Mesenchymal stem cell (in vitro differentiated cells and primary cell): Measurements from ENCODE around the gene ZNF362.
"Not testable (repeated sequence)": the region's sequence is repeated elsewhere in the genome, so short reads cannot be mapped to it uniquely, and the experiment has no call there.

Experiments
- DNase-seq: peaks from one replicate; pipeline ENCODE4 v3.0.0-alpha.2; 2013
- H2AFZ ChIP-seq: one replicate; pipeline ENCODE4 v1.6.1; 2013; ENCODE audit warnings: low read depth, mild to moderate bottlenecking, control low read depth, inconsistent platforms, low read length, moderate library complexity
- H2AK5ac ChIP-seq: 2 replicates; pipeline ENCODE4 v1.6.1; 2013; ENCODE audit warnings: low read length, moderate library complexity, mild to moderate bottlenecking, inconsistent platforms; ENCODE audit not compliant: severe bottlenecking
- H2BK120ac ChIP-seq: one replicate; pipeline ENCODE4 v1.6.1; 2013; ENCODE audit warnings: low read depth, mild to moderate bottlenecking, inconsistent platforms, low read length, moderate library complexity
- H2BK12ac ChIP-seq, 2 experiments: one replicate each; pipeline ENCODE4 v1.6.1; 2013; ENCODE audit warnings: inconsistent platforms in 2 of 2, low read length in 2 of 2, mild to moderate bottlenecking in 2 of 2, moderate library complexity in 2 of 2, control low read depth in 1 of 2
- H2BK15ac ChIP-seq: one replicate; pipeline ENCODE4 v1.6.1; 2013; ENCODE audit warnings: mild to moderate bottlenecking, low read depth, inconsistent platforms; ENCODE audit not compliant: poor library complexity, severe bottlenecking
- H2BK5ac ChIP-seq: 2 replicates; pipeline ENCODE4 v1.6.1; 2013; ENCODE audit warnings: low read depth, mild to moderate bottlenecking, low read length, control low read depth, inconsistent platforms; ENCODE audit not compliant: poor library complexity, severe bottlenecking
- H3K14ac ChIP-seq, 2 experiments: one replicate each; pipeline ENCODE4 v1.6.1; 2013; ENCODE audit warnings: inconsistent platforms in 2 of 2, low read length in 2 of 2, control low read depth in 1 of 2, mild to moderate bottlenecking in 1 of 2, moderate library complexity in 1 of 2
- H3K18ac ChIP-seq, 2 experiments: one replicate each; pipeline ENCODE4 v1.6.1; 2013; ENCODE audit warnings: inconsistent platforms in 2 of 2, low read length in 2 of 2, control low read depth in 1 of 2, low read depth in 1 of 2, mild to moderate bottlenecking in 1 of 2
- H3K23ac ChIP-seq, 2 experiments: one replicate each; pipeline ENCODE4 v1.6.1; 2013; ENCODE audit warnings: inconsistent platforms in 2 of 2, low read length in 2 of 2, mild to moderate bottlenecking in 2 of 2, moderate library complexity in 2 of 2, control low read depth in 1 of 2
- H3K27ac ChIP-seq: 2 replicates; pipeline ENCODE4 v1.5.1; 2013; ENCODE audit warnings: mild to moderate bottlenecking, moderate library complexity, low read length, control low read depth, inconsistent platforms; ENCODE audit not compliant: poor library complexity, severe bottlenecking
- H3K27me3 ChIP-seq, 2 experiments: 2 replicates each; pipeline versions ENCODE4 v1.6.1 to v1.7.0; 2013; ENCODE audit warnings: low read length in 2 of 2, mild to moderate bottlenecking in 2 of 2, moderate library complexity in 2 of 2, control low read depth in 1 of 2, inconsistent platforms in 1 of 2; ENCODE audit not compliant: control insufficient read depth in 1 of 2, insufficient read depth in 1 of 2
- H3K36me3 ChIP-seq, 2 experiments: 2 replicates each; pipeline versions ENCODE4 v1.6.1 to v1.7.0; 2013; ENCODE audit warnings: low read length in 2 of 2, control low read depth in 1 of 2, inconsistent platforms in 1 of 2, low read depth in 1 of 2, mild to moderate bottlenecking in 1 of 2; ENCODE audit not compliant: insufficient read depth in 2 of 2, control insufficient read depth in 1 of 2
- H3K4ac ChIP-seq, 2 experiments: one replicate each; pipeline ENCODE4 v1.6.1; 2013; ENCODE audit warnings: inconsistent platforms in 2 of 2, low read length in 2 of 2, mild to moderate bottlenecking in 2 of 2, moderate library complexity in 2 of 2, control low read depth in 1 of 2, low read depth in 1 of 2
- H3K4me1 ChIP-seq: 2 replicates; pipeline ENCODE4 v1.6.1; 2013; ENCODE audit warnings: low read depth, low read length, control low read depth; ENCODE audit not compliant: control insufficient read depth, insufficient read depth
- H3K4me2 ChIP-seq: 2 replicates; pipeline ENCODE4 v1.6.1; 2013; ENCODE audit warnings: low read length, mild to moderate bottlenecking, inconsistent platforms; ENCODE audit not compliant: poor library complexity, severe bottlenecking
- H3K4me3 ChIP-seq, 2 experiments: 2 replicates each; pipeline versions ENCODE4 v1.5.1 to v1.7.0; 2013; ENCODE audit warnings: low read length in 2 of 2, mild to moderate bottlenecking in 2 of 2, control low read depth in 1 of 2, low read depth in 1 of 2; ENCODE audit not compliant: insufficient read depth in 1 of 2
- H3K79me1 ChIP-seq: replicated peaks from 2 replicates; pipeline ENCODE4 v1.6.1; 2013; ENCODE audit warnings: mild to moderate bottlenecking, control low read depth, low read length, inconsistent platforms; ENCODE audit not compliant: poor library complexity, severe bottlenecking
- H3K9ac ChIP-seq: 2 replicates; pipeline ENCODE4 v1.7.0; 2013; ENCODE audit warnings: mild to moderate bottlenecking, low read length, moderate library complexity
- H3K9me3 ChIP-seq: 2 replicates; pipeline ENCODE4 v1.7.0; 2013; ENCODE audit warnings: mild to moderate bottlenecking, low read length; ENCODE audit not compliant: control insufficient read depth
- H4K8ac ChIP-seq: one replicate; pipeline ENCODE4 v1.6.1; 2013; ENCODE audit warnings: inconsistent platforms, mild to moderate bottlenecking, low read length, moderate library complexity
- H4K91ac ChIP-seq: one replicate; pipeline ENCODE4 v1.6.1; 2013; ENCODE audit warnings: mild to moderate bottlenecking, low read length, inconsistent platforms
- WGBS: methylation state at CpG from one replicate; pipeline ENCODE4 v1.1.7; 2013; ENCODE audit warnings: mixed read lengths; 5-methylcytosine and 5-hydroxymethylcytosine counted together

The ZNF362 gene

DNA sequence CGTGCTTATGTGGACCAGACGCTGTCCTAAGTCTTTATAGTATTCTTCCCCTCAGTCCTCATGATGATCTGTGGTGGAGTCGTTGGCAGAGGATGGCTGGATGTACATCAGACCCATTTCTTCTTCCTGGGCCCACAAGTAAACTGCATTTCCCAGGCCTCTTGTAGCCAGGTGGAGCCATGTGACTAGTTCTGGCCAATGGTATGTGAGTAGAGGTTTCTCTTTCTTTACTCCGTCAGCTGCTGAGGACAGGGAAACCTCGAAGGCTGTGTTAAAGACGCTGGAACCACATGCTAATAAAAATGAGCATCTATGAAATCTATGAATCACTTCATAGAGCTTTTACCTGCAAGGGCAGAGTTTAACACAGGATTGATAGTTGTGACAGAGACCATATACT lies 18.7 kb upstream of the ZNF362 start:
- no peak overlapping the region for H2BK120ac ChIP-seq
- no peak overlapping the region for H2AK5ac ChIP-seq
- H3K18ac ChIP-seq, result no peak overlapping the region
- H2BK5ac ChIP-seq, result no peak overlapping the region
- H3K14ac ChIP-seq, result no peak overlapping the region
- H3K4me3 ChIP-seq, result no peak overlapping the region
- no peak overlapping the region for H4K91ac ChIP-seq
- H3K4me2 ChIP-seq, result no peak overlapping the region
- H3K4ac ChIP-seq, result no peak overlapping the region
- H3K9me3 ChIP-seq, result no peaks in the 10 kb centered on the region
- H3K27ac ChIP-seq, result no peak overlapping the region
- no peak overlapping the region for H2AFZ ChIP-seq
- 100% methylated on average over 4 of the region's 6 CpGs for WGBS
- H3K4me1 ChIP-seq, result peaks cover 5% of the 10 kb centered on the region
- no peak overlapping the region for H3K23ac ChIP-seq
- no peak overlapping the region for H2BK12ac ChIP-seq
- H4K8ac ChIP-seq, result no peak overlapping the region
- peaks cover 0 to 9% of the 10 kb centered on the region in 2 experiments for H3K27me3 ChIP-seq
- H3K9ac ChIP-seq, result no peak overlapping the region
- H3K36me3 ChIP-seq, result no peaks in the 10 kb centered on the region
- no peak overlapping the region for H2BK15ac ChIP-seq
- no peaks in the 10 kb centered on the region for H3K79me1 ChIP-seq
- no peak for DNase-seq

DNA sequence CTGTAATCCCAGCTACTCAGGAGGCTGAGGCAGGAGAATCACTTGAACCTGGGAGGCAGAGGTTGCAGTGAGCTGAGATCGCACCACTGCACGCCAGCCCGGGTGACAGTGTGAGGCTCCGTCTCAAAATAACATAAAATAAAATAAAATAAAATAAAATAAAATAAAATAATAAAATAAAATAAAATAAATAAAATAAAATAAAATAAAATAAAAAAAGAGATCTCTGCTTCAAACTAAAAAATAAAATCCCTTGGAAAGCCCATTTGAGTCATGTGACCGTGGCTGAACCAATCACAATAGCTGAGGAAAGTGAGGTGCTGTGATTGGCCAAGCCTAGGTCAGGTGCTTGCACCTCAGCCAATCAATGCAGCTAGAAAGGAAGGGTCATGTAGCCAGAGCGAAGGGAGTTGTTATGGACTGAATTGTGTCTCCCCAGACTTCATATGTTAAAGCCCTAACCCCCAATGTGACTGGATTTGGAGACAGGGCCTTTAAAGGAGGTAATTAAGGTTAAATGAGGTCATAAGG lies 18.0 kb upstream of the ZNF362 start:
- not testable (repeated sequence) for H3K27me3 ChIP-seq, H3K18ac ChIP-seq, H3K27ac ChIP-seq, H2BK15ac ChIP-seq, H2AK5ac ChIP-seq, H3K79me1 ChIP-seq, H3K4me3 ChIP-seq, H3K23ac ChIP-seq, H2BK120ac ChIP-seq, H3K36me3 ChIP-seq, H4K8ac ChIP-seq, H3K4me1 ChIP-seq, H3K14ac ChIP-seq, H3K9ac ChIP-seq, H2BK12ac ChIP-seq, H2AFZ ChIP-seq, H3K4ac ChIP-seq, H2BK5ac ChIP-seq, H4K91ac ChIP-seq, H3K9me3 ChIP-seq, H3K4me2 ChIP-seq, DNase-seq
- WGBS, result 95% methylated on average over 1 of the region's 6 CpGs

DNA sequence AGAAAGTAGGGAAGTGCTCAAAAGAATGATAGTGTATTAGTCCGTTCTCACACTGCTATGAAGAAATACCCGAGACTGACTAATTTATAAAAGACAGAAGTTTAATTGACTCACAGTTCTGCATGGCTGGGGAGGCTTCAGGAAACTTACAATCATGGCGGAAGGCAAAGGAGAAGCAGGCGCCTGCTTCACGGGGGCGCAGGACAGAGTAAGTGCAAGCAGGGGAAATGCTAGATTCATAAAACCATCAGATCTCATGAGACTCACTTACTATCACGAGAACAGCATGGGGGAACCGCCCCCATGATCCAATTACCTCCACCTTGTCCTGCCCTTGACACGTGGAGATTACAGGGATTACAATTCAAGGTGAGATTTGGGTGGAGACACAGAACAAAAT lies 16.9 kb upstream of the ZNF362 start:
- not testable (repeated sequence) for H2BK12ac ChIP-seq, H2BK15ac ChIP-seq, H4K8ac ChIP-seq

DNA sequence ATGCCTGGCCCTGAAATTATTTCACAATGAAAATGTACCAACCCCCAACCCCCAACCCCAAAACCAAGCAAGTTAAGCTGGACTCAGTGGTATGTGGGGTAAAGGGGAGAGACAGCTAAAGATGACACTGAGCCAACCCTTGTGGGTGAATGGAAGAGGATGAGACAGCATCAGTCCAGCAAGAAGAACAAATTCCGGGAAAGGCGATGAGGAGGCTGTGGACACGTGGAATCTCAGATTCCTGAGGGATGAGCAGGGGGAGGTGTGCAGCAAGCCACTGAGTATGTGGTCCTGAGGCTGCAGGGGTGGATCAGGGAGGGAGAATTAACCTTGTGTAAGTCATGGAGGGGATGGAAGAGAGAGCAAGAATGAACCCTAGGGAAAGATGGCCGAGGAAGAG lies 14.4 kb upstream of the ZNF362 start:
- Histone ChIP-seq H3K36me3 (no peaks in the 10 kb centered on the region), H2BK120ac (no peak overlapping the region), H3K79me1 (no peaks in the 10 kb centered on the region), H4K8ac (no peak overlapping the region), H3K9me3 (no peaks in the 10 kb centered on the region), H3K27me3 (peaks cover 0 to 7% of the 10 kb centered on the region in 2 experiments), H3K14ac (no peak overlapping the region), H4K91ac (no peak overlapping the region), H2BK15ac (no peak overlapping the region), H2BK12ac (no peak overlapping the region), H3K4me3 (no peak overlapping the region), H3K9ac (no peak overlapping the region), H3K27ac (no peak overlapping the region), H2AFZ (no peak overlapping the region), H3K4ac (no peak overlapping the region), H2BK5ac (no peak overlapping the region), H3K23ac (no peak overlapping the region), H3K4me2 (no peak overlapping the region), H3K4me1 (no peaks in the 10 kb centered on the region), H3K18ac (no peak overlapping the region), H2AK5ac (no peak overlapping the region)
- DNase-seq, result no peak
- 74% methylated on average over 4 of the region's 4 CpGs for WGBS

More for the DNA sequence above, 16.9 kb upstream of the ZNF362 start:
- H3K4me1 ChIP-seq, H3K23ac ChIP-seq, H4K91ac ChIP-seq, H3K14ac ChIP-seq, H3K18ac ChIP-seq, H2BK5ac ChIP-seq, H3K4me2 ChIP-seq, H3K9ac ChIP-seq, H3K4ac ChIP-seq, H3K27me3 ChIP-seq, H2AFZ ChIP-seq, H3K9me3 ChIP-seq, H2BK120ac ChIP-seq, DNase-seq, H3K27ac ChIP-seq, H2AK5ac ChIP-seq, H3K79me1 ChIP-seq, H3K4me3 ChIP-seq, H3K36me3 ChIP-seq: not testable (repeated sequence)
- 90% methylated on average over 7 of the region's 9 CpGs for WGBS
